GM12801 (cell line): Measurements from ENCODE around the gene ASCC2.

Experiments used
- CTCF ChIP-seq: IDR thresholded peaks from one replicate; pipeline ENCODE4 v1.5.1; 2011; ENCODE audit warnings: control low read depth; ENCODE audit not compliant: insufficient read length; ENCODE audit errors: extremely low read depth

ASCC2 gene

GRCh38 chr22:29767171-29768051 is 70.7 kb downstream of the ASCC2 start, which contains the start of gene UQCR10:
UQCR10 (plus strand) TSS chr22:29767369; CDS start chr22:29767399, 30 bp downstream.
- TF ChIP-seq CTCF, result no peak

GRCh38 chr22:29766632-29767170 is 71.4 kb downstream of the ASCC2 start, which contains the start of gene ZMAT5:
ZMAT5 (minus strand) TSS chr22:29767007; CDS start chr22:29748544, 18,463 bp downstream.
- no peak for TF ChIP-seq CTCF

- TF ChIP-seq CTCF, result no peak
Measured at GRCh38 chr22:29765905-29766631, 72.0 kb downstream of the ASCC2 start.

- no peak for TF ChIP-seq CTCF
Measured at GRCh38 chr22:29762263-29762662, 75.8 kb downstream of the ASCC2 start.

- no peak for TF ChIP-seq CTCF
Measured at GRCh38 chr22:29758959-29759358, 79.1 kb downstream of the ASCC2 start.

GRCh38 chr22:29758068-29758622 is 79.9 kb downstream of the ASCC2 start:
- TF ChIP-seq CTCF, result no peak

GRCh38 chr22:29757096-29757495 is 81.0 kb downstream of the ASCC2 start:
- TF ChIP-seq CTCF, result no peak
